Stimulated activated CD4-positive, alpha-beta T cell treated with anti-CD3 and anti-CD28 coated beads, TNF-alpha, amount 100 ng/mL, for 48 hours (primary cell): Measurements from ENCODE around the gene SUGCT.

Source experiments
- DNase-seq, 3 donors: peaks; one replicate each; pipeline ENCODE4 v3.0.0-alpha.2; 2020; ENCODE audit warnings: low read depth in 3 of 3

Gene SUGCT

DNA sequence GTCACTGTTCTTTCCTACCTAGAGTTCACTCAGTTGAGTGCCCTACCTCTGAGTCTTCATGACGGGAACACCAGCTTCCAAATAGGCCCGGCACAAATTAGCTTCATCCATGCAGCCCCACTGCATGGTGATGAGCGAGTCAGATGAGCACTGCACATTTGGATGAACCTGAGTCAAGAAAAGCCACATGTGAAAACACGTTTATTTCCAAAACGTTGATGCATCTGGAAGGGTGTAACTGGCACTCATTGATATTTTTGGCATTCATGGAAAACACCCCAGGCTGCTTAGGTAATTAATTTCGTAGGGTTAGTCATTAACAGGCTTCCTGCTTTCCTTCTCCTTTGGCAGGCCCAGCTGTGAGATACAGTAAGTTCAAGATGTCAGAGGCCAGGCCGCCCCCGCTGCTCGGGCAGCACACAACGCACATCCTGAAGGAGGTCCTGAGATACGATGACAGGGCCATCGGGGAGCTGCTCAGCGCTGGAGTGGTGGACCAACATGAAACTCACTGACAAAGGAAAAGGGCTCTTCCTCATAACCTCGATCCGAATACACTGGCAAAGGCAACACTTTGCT, 725.2 kb downstream of the SUGCT start:
- no peak for DNase-seq

GRCh38 chr7:40865441-40866233, 730.8 kb downstream of the SUGCT start:
- no peak for DNase-seq

DNA sequence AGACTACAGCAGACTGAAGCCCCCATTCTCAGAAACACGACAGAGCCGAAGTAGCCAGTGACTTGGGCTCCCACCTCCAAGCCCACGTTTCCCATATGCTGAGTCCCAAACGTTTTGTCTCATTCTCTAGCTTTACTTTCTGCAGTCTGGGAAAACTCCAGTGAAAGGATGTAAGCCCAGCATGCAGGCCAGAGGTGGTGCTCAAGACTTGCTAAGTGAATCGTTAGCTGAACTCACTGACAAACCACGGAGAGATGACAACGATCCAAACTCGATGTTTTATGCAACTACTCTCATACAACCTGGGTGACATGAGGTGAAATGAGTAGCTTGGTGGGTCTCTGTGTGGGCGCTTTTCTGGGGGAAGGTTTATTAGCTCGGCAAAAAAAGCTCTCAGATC, 731.8 kb downstream of the SUGCT start:
- DNase-seq = no peak

DNA sequence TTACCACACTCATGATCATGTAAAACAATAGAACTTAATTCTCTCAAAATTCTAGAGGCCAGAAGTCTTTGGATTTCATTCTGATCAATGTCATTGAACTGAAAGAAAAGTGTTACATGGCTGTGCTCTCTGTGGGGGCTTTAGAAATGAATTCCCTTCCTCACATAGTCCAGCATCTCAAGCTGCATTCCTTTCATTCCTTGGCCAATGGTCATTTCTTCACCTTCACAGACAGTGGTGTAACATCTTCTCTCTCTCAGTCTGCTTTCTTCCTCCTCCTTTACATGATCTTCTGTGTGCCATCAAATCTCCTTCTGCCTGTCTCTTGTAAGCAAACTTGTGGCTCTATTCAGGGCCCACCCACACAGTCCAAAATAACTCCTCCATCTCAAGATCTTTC, 735.3 kb downstream of the SUGCT start:
- no peak for DNase-seq

DNA sequence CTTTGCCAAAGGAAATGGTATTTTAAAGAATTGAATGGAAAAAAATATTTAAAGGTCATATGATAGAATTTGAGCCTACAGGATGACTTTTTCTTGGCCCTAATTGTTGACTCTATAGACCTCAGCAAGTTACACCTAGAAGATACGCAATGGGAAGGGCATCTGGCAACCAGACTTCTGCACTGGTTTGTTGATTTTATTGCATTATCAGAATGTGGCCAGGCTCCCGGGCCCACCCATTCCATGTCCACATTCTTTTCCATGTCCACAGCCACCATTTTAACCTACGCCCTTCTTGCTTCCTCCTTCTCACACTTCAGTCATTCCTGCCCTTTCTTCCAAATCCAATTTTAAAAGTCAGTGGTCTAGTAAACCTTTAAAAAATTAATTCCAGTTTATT, 738.4 kb downstream of the SUGCT start:
- no peak for DNase-seq

DNA sequence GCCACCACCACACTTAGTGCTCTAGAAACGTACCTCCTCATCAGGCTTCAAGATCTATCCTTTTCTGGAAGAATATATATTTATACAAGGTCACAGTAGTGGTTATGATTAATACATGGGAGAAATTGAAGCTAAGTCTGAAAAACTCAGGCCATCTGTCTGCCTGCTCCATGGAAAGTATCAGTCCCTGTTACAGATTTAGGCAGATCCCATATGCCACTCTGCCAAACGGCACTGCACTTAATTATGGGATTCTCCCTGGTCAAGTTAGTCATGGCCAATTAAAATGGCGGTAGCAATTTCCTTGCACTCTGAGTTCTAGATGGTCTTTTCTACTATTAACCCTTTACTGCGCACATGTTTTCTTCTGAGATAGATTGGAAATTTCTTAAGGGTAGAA, 740.0 kb downstream of the SUGCT start:
- DNase-seq = no peak

GRCh38 chr7:40876601-40877000, 741.8 kb downstream of the SUGCT start:
- DNase-seq = no peak

DNA sequence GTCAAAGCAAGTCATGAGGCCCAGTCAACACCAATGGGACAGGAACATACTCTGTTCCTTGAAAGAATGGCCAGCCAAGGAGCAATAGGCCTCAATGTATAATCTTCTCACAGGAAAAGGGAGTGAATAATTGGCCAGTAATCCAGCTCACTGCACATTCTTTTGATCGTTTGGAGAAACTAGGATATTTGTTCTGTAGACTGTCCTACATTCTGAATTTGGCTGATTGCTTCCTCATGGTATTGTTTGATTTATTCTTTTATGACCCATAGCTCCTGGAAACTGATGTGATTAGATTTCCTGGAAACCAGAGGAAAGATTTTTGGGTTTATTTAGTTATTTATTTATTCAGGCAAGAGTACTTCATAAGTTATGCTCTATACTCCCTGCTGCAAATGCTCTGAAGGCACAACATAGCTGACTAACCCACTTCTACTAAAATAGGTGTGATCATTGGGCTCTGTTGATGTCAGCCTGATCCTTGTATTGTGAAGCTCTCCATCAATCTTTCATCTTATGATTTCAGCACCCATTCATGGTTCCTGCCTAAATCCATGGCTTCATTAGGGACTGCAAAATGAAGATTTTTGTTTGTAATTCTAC, 745.2 kb downstream of the SUGCT start:
- DNase-seq = no peak

- no peak for DNase-seq
Measured at GRCh38 chr7:40880581-40880980, 745.8 kb downstream of the SUGCT start.

GRCh38 chr7:40881405-40881926, 746.7 kb downstream of the SUGCT start:
- DNase-seq = no peak

GRCh38 chr7:40882071-40882658, 747.4 kb downstream of the SUGCT start:
- no peak for DNase-seq

GRCh38 chr7:40883826-40884225, 749.0 kb downstream of the SUGCT start:
- DNase-seq = no peak

DNA sequence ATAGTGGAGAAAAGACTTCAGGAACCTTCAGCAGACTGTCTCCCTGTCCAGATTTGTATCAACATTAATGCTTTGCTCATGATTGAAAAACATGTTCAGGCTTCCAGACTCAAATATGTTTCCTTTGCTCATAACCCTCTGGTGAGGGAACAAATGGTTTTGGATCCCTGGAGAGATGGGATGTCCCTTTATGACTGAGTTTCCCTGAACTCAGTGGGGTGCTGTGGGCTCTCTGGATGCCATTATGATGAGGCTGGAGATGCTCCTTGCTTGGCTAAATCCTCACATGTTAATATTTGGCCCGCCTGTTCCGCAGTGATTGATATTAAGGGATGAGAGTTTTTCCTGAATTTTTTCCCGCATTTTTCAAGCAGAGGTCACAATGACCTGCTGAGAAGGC, 749.4 kb downstream of the SUGCT start:
- DNase-seq = no peak

DNA sequence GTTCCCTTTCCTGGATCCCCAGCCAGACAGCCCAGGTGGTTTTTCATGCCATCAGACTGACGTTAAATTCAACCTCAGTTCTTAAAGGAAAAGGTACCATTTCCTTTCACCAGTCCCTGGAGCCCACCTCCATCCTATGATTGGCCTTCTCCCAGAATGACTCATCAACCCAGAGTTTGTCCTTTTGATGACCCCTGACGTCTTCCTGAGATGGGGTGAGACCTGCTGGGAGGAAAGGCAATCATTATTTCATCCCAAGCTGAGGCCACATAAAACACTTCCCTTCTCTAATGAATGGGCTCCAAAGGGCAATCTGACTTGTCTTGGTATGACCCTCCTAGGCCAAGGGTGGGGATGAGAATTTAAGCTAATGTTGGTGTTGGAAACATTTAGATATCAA, 750.7 kb downstream of the SUGCT start:
- DNase-seq = no peak

- DNase-seq = no peak
Measured at GRCh38 chr7:40887099-40887498, 752.3 kb downstream of the SUGCT start.

- no peak for DNase-seq
Measured at GRCh38 chr7:40888499-40888898, 753.7 kb downstream of the SUGCT start.

GRCh38 chr7:40889099-40889498, 754.3 kb downstream of the SUGCT start:
- DNase-seq = no peak

GRCh38 chr7:40889539-40889938, 754.7 kb downstream of the SUGCT start:
- DNase-seq = no peak

GRCh38 chr7:40890088-40890692, 755.4 kb downstream of the SUGCT start:
- DNase-seq = no peak

- no peak for DNase-seq
Measured at GRCh38 chr7:40891232-40891631, 756.4 kb downstream of the SUGCT start.

GRCh38 chr7:40899151-40899550, 764.3 kb downstream of the SUGCT start:
- DNase-seq = no peak
